Spleen (tissue), 3 donors: ENCODE results near the gene CCDC6.

Experiments
- POLR2A ChIP-seq, 3 donors: fragments of 450-650 bp; IDR thresholded peaks; one replicate each; pipeline ENCODE4 v1.5.1; 2017; ENCODE audit warnings: antibody characterized with exemption in 3 of 3, mild to moderate bottlenecking in 1 of 3
- POLR2AphosphoS5 ChIP-seq, 3 donors: sonication (generic); formaldehyde crosslinking; IDR thresholded peaks; one replicate each; pipeline ENCODE4 v1.5.1; 2017; ENCODE audit warnings: antibody characterized with exemption in 3 of 3

- TF ChIP-seq POLR2A (IDR thresholded peaks at IDR 0.05), result no peak
- no peak for TF ChIP-seq POLR2AphosphoS5 (IDR thresholded peaks at IDR 0.05)
These were observed 47.9 kb upstream of the CCDC6 start for GRCh38 chr10:59954296-59954695.
